ENCODE data around the gene GHR.

Gene GHR

DNA sequence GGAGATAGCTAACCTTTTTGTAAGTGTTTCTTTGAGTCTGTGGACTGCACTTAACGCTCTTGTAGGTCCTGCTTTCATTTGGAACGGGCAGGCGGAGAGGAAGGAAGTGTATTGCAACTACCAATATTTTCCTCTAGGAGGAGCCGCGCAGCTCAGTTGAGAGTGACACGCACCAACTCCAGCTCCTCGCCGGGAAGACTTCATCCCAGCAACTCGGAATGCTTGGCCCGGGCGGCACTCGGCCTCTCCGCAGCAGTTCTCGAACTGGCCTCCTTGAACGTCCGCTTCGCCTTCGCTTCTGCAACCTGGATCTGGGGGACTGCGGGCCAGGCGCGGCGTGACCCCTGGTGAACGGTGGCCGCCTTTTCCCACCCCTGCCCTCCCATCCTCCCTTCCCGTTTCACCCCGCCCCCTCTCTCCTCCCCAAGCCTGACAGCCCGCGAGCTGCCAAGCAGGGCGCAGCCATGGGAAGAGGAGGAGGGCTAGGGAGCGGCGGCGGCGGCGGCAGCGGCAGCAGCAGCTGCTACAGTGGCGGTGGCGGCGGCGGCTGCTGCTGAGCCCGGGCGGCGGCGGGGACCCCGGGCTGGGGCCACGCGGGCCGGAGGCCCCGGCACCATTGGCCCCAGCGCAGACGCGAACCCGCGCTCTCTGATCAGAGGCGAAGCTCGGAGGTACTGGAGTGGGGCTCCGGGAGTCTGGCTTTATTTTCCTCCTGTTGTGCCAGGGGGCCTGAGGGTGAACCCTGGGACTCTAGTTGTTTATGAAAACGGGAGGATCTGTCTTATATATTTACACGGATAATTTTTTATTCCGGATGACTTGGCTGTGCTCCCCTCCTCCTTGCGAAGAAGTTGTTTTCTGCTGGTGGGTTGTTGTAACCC is at the start of gene GHR:
Gene GHR (plus strand): TSS at position 155 of the 881 bp plus-strand sequence. CDS start 142,436 bp downstream, outside the sequence.
- DNase-seq: no peak

DNA sequence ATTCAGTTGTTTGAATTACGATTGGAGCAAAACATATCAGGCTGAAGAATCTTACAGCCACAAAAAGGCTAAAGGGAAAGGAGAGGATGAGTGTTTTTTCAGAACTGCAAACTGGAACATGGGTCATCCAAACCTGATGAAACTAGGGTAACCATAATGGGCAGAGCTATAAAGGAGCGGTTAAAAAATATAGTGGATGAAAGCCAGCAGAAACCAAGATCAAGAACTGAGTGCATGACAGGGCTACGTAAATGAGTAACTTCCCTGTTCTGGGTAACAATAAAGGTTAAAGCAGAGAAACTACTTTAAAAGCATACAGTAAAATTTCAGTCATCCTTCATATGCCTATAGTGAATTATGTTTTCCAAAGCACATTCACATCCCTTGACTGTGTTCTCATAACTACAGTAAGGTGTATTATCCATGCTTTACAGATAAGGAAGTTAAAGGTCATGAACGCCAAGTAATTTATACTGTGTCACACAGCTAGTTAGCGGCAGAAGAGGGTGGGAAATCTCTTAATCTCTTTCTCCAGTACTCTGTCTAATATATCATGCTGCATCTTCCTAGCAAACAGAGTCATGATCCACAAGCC is 48.5 kb upstream of the GHR start:
- DNase-seq: no peak

DNA sequence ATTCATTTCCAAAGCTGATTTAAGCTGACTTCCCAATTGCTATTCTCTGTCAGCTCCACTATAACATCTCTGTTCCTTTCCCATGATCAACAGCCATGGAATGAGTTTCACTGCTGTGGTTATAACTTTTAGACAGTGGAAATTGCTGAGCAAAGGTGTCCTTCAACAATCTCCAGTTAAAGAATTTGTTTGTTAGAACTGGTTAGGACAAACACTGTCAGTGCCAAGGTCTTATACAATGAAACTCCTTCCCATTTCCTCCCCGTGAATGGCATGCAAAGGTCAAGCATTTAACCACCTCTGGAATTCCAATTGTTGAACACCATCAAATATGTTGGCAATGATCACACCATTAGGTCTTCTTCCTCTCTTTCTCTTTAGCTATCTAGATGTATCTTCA is 45.7 kb upstream of the GHR start:
- DNase-seq: no peak

DNA sequence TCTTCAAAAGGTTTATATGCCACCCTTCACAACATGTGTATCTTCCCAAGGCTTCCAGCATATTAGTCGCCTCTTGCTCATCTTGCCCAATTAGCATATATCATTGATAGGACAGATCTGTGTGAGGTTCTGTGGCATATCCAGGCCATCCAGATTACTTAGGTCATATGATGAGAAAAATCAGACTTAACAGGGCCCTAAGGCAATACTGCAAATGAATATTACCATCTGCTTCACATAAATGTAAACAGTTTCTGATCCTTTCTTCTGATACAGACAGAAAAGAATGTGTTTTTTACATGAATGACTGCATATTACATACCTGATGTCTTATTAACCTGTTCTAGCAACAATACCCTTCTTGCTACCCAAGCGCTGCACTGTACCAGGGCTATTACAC is 41.3 kb upstream of the GHR start:
- DNase-seq: no peak

GRCh38 chr5:42387563-42387962 is 35.7 kb upstream of the GHR start:
- no peak for DNase-seq

DNA sequence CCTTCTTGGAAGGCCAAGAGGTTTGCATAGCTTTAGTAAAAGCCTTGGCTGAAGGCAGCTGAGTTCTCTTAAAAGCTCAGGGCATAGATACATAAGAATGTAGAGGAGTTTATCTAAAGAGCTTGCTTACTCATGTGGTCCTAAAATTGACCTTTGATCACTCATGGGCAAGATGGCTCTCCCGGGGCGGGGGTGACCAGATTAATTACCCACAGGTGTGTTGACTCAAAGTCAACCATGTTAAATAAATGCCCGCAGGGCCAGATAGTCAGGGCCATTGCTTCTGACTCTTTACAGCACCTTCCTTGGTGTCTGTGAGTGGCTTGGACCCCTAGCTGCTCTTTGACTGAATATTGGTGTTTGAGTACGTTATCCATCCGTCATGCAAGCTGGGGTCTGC is 33.1 kb upstream of the GHR start:
- no peak for DNase-seq

GRCh38 chr5:42392917-42393316 is 30.3 kb upstream of the GHR start:
- no peak for DNase-seq

DNA sequence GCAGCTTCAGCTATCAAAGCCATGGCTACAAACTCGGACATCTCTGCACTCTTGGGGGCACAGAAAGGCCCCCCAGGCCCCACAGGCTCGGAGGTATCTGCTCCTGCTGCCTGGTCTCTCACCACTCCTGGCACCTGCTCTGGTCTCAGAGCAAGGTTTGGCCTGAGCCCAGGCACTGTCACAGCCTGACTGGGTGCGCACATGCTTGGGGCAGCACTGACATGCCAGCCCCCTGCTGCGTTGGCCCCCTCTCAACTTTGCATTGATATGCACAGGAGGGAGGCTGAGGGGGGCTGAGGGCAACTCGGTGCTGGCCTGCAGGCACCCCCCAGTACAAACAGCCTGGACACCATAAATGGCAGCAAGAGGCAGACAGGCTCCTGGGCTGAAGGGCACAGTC is 27.1 kb upstream of the GHR start:
- no peak for DNase-seq

DNA sequence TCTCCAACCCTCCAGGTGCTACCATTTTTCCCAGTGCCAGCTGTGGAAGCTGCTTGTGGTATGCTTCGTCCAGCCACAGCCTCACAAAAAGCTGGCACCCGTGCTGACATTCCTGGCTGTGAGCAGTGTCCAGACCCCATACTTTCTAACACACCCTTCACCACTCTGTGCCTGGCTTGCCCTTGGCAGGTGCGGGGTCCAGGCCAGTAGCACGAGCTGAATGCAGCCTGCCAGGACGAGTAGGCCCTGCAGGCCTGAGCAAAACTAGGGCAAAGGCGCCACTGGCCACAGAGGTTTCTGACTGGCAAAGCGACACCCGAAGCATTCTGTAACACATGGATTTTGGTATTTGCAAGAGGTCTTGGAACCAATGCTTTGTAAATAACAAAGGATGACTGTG is 26.0 kb upstream of the GHR start:
- no peak for DNase-seq

DNA sequence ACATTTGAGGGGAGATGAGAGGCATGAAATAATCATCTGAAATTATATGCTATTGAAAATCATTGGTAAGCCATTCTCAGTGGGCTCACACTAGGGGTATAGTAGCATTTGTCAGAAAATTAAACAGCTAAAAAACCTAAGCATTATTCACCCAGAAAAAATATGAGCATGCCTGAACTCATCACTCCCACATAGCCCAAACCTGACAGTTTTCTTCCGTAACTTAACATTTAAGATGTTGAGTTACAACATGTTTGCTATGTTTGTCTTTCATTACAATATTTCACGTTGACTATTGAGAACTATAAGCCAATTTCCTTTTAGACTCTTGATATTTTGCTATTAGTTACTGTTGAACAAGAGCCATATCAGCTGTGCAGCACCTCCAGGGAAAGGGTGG is 23.5 kb upstream of the GHR start:
- DNase-seq: no peak

DNA sequence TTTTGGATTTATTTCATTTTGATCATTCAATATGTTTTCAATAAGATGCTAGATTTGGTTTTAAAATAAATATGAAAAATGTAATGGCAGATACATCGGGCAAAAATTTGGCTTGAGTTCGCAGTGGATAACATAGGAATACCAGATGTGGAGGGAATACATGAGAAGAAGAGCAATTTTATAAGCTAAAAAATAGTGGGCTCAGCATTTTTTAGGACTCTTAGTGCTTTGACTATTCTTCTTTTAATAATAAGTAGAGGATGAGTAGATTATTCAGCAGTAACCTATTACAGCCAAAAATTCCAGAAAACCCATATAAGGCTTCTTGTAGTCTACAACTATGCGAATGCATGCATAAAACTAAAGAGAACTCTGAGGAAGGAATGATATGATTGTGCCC is 22.8 kb upstream of the GHR start:
- no peak for DNase-seq

- DNase-seq: no peak
Measured at GRCh38 chr5:42403236-42403635, 20.0 kb upstream of the GHR start.

DNA sequence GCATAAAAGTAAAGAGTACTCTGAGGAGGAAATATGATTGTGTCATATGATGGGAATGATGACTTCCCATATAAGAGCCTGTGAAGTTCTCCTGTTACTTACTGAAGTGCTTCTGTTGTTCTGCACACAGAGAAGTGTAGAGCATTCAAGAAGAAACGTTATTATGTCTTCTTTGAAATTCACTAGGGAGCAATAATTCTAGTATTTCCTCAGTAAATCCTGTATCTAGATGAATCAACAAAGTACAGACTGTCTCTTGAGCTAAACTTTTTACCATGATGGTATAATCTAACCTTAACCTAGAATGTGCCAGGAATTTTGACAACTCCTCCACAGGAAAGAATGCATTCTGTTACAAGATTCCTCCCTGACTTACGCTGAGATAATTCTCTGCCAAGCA is 18.9 kb upstream of the GHR start:
- DNase-seq: no peak

- no peak for DNase-seq
Measured at GRCh38 chr5:42419294-42419693, 3.9 kb upstream of the GHR start.

GRCh38 chr5:42422656-42423280 is 471 bp upstream of the GHR start:
- no peak for DNase-seq

DNA sequence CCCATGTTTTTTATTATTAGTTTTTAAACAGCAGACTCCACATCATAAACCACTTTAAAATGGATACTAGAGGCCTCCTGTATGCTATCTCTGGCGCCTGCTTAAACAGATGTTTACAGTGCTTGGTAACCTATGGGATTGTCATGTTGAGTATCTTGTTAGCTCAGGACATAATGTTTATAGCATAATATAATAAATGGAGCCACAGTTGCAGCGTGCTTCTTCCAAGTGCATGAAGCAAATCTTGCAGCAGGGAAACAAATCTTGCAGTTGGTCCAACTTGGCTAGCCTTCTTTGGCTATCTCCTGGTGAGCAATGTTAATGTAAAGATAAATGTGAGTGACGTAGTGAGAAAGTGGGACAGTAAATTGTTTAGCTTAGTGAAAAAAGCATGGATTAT is 2.8 kb downstream of the GHR start:
- DNase-seq: no peak

DNA sequence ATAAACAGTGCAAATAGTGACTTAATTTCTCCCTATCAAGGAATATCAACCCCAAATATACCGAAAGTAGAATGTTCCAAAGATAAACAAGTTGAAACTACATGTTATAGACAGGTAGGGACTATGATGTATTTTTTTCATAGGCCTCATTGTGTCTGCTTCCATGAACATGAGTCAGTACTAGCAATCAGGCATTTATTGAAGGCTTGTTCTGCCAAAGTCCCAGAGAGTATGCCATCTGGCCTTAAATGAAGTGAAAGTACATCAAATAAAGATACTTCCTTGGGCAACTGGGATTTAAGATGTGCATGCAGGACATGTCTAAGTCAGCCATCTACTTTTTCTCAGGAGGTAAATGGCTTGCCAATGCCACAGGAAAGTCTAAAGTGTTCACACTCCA is 6.5 kb downstream of the GHR start:
- DNase-seq: no peak

DNA sequence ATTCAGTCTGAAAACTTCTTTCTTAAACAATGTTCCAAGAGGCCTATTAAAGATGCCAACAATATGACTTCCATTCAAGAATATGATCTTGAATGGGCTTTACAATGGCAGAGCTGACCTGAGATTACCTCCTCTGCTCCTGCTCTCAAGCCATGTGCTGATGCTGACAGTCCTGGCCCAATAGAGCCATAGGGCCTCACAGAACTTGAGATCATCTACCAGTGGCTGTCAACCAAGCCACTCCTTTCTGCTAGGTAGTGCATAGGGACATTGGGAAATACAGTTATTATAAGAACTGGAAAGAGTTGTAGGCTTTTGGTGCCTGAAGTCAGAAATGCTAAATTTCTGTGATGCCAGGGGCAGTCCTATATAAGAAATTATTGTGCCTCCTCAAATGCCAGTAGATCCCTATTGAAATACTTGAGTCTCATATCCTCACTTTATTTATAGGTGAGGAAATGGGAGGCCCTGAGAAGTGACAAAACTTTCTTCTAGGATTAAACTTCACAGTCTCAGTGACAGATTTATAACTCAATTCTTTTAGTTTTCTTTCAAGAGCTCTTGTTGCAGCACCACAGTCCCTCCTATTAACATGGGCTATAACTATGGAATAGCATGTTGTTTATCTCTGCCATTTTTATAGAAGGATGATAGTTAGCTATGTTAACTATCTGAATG is 10.9 kb downstream of the GHR start:
- DNase-seq: no peak

DNA sequence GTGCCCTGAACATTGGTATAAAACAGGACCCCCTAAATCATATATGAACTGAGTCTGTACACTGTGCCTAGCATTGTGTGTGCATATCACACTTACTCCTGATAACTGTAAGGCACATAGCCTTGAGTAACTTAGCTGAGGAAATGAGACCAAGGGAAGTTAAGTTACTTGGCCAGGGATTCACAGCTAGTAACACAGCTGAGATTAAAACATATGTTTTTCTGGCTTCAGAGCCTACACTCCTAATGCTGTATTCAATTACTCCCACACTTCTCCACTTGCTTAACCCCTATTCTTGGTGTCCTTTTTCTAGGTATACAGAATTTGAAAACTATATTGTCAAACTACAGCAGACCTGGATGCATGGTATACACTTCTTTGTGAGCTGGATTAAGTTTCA is 12.8 kb downstream of the GHR start:
- DNase-seq: no peak

DNA sequence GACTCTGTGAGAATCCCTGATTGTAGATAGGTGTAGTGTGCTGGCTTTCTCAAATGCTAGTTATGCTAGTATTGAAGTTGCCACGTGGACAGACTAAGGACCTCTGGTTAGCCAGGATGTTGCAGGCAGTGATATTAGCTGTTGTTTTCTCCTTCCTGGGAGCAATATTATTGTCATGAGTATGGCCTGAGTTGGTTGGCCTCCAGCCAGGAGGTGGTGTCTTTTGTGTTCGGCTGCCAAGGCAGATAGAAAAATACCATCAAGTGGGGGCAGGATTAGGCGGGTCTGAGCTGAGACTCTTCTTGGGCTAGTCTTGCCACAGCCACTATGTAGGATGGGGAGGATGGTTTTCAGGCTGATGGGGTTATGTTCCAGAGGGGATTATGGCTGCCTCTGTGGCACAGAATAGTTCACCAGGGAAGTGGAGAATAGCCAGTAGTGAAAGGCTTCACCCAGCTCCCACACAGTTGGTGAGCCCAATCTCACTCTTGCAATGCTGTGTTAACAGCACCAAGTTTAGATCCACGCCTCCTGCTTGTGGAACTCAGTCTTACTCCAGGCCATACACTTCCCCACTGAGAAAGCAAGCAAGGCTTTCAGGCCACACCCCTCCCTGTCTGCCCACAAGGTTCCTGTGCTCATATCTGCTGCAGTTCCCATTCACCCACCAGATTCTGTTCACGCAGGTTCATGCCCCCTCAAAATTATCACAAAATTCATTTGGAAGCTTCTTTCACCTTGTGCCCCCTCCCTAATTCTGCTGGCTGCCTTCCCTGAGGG is 31.2 kb downstream of the GHR start:
- DNase-seq: no peak

DNA sequence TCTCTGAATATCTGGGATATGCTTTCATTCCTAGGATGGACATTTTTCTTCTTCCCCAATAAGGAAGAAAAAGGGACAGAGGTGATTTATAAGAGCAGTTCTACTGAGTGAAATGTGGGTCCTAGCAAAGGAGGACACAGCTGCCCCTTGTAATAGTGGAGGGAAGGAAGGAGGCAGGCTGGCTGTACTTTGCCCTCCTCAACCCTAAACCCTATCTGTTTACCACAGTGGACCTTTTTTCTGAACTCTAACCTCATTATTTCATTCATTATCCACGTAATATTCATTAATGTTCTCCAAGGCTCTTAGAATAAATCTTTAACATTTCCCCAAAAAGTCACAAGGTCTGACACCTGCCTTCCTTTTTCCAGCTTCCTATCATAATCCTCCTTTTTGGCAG is 37.8 kb downstream of the GHR start:
- DNase-seq: no peak

DNA sequence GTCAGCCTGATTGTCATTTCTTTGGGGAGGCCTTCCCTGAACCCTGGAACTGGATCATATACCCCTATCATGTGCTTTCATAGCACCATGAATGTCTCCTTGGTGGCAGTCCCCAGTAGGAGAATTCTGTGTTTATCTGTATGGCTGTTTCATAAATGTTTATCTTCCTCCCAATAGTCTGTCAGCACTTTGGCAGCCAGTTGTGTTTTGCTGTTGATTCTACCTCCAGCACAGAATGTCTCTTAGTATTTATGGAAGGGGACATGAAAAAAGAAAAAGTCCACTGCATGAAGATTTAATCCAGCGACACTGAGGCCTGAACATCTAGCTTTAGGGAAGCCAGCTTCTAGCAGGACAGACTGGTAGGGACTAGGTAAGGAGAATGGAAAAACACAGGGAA is 38.3 kb downstream of the GHR start:
- DNase-seq: no peak

DNA sequence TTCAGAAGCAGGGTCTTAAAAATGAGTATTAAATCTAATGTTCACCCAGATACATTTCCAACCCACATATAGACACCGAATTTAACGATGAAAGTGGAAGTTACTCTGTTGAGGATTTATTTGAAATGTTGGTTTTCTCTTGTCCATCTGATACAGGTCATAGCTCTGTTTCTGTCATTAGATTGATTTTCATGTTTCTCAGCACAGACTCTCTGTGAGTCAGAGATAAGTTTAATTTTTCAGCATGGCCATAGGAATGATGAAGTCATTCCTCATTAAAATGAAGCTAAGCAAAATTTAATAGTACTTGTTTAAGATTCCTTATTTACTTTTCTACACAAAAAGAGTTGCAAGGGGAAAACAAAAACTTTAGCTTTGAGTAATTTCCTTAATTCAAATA is 38.8 kb downstream of the GHR start:
- no peak for DNase-seq

Data from activated CD4-positive, CD25-positive, alpha-beta regulatory T cell treated with anti-CD3 and anti-CD28 coated beads, Interleukin-2, amount 50 U/mL, for 72 hours (primary cell).